Measurements from ENCODE around the gene KLRB1. TPM values are rescaled to one million over a fixed set of nuclear protein-coding genes. Genes with fewer than 3 reads are reported as not detected.

KLRB1 gene
- polyA plus RNA-seq (2011; rRNA removed) (not detected in 2 replicates), polyA plus RNA-seq (2017; fragmentation: RNase III; extraction: RNeasy Plus Mini Kit Qiagen cat#74134 plus additional on column Dnase treatment) (not detected in 3 replicates), polyA minus RNA-seq (2011; rRNA and poly(A)+ RNA removed) (not detected in 2 replicates)
- polyA plus RNA-seq (2012; cell fraction: cytosol; rRNA removed), result not detected in 2 replicates
- polyA plus RNA-seq (2012; cell fraction: nucleus; rRNA removed), result not detected in 2 replicates

GRCh38 chr12:9607716-9608115, at the start of gene KLRB1:
TSS of gene KLRB1 (minus strand) at chr12:9607916. CDS start at chr12:9607839, 77 bp downstream.
- Histone ChIP-seq H3K4me3 (no peak within 1 kb of the TSS), H3K4me2 (no peak within 1 kb of the TSS), H3K9me3 (no peaks in the 10 kb centered on the region), H3K27ac (no peak within 1 kb of the TSS), H3K4me1 (no peaks in the 10 kb centered on the region)
- FAIRE-seq (no peak), ATAC-seq (no peak), DNase-seq (ENCODE audit: low read depth in 1 of 2, low spot score in 1 of 2) (no peak)
- TF ChIP-seq CEBPB (IDR thresholded peaks at IDR 0.05), result no peak
- TF ChIP-seq, protein P1, sequence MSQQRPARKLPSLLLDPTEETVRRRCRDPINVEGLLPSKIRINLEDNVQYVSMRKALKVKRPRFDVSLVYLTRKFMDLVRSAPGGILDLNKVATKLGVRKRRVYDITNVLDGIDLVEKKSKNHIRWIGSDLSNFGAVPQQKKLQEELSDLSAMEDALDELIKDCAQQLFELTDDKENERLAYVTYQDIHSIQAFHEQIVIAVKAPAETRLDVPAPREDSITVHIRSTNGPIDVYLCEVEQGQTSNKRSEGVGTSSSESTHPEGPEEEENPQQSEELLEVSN (IDR thresholded peaks at IDR 0.05; ENCODE audit: borderline replicate concordance, low read depth), result no peak
- TF ChIP-seq RNF2 (IDR thresholded peaks at IDR 0.05; ENCODE audit: borderline replicate concordance, low read depth), result no peak
- no peak for TF ChIP-seq NFE2L2 (conservative IDR thresholded peaks at IDR 0.05; ENCODE audit: low read length)
- TF ChIP-seq NR3C1 (IDR thresholded peaks at IDR 0.05), result no peak
- no peak for TF ChIP-seq CHD4 (IDR thresholded peaks at IDR 0.05; ENCODE audit: borderline replicate concordance)
- no peak for TF ChIP-seq SMC3 (IDR thresholded peaks at IDR 0.05)
- TF ChIP-seq BCL3 (IDR thresholded peaks at IDR 0.05), result no peak
- TF ChIP-seq ZC3H11A (IDR thresholded peaks at IDR 0.05), result no peak
- no peak for TF ChIP-seq MAZ (IDR thresholded peaks at IDR 0.05; ENCODE audit: borderline replicate concordance, low read depth, low read length)
- TF ChIP-seq POLR2A (IDR thresholded peaks at IDR 0.05; ENCODE audit: low read length), result no peak
- TF ChIP-seq, protein P2, sequence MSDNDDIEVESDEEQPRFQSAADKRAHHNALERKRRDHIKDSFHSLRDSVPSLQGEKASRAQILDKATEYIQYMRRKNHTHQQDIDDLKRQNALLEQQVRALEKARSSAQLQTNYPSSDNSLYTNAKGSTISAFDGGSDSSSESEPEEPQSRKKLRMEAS (IDR thresholded peaks at IDR 0.05), result no peak
- TF ChIP-seq, protein P3, sequence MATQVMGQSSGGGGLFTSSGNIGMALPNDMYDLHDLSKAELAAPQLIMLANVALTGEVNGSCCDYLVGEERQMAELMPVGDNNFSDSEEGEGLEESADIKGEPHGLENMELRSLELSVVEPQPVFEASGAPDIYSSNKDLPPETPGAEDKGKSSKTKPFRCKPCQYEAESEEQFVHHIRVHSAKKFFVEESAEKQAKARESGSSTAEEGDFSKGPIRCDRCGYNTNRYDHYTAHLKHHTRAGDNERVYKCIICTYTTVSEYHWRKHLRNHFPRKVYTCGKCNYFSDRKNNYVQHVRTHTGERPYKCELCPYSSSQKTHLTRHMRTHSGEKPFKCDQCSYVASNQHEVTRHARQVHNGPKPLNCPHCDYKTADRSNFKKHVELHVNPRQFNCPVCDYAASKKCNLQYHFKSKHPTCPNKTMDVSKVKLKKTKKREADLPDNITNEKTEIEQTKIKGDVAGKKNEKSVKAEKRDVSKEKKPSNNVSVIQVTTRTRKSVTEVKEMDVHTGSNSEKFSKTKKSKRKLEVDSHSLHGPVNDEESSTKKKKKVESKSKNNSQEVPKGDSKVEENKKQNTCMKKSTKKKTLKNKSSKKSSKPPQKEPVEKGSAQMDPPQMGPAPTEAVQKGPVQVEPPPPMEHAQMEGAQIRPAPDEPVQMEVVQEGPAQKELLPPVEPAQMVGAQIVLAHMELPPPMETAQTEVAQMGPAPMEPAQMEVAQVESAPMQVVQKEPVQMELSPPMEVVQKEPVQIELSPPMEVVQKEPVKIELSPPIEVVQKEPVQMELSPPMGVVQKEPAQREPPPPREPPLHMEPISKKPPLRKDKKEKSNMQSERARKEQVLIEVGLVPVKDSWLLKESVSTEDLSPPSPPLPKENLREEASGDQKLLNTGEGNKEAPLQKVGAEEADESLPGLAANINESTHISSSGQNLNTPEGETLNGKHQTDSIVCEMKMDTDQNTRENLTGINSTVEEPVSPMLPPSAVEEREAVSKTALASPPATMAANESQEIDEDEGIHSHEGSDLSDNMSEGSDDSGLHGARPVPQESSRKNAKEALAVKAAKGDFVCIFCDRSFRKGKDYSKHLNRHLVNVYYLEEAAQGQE (IDR thresholded peaks at IDR 0.05), result no peak
- no peak for TF ChIP-seq RFX5 (IDR thresholded peaks at IDR 0.05)
- no peak for TF ChIP-seq GATA3 (IDR thresholded peaks at IDR 0.05; ENCODE audit: borderline replicate concordance)
- no peak for TF ChIP-seq HOXA7 (CRISPR knock-in tag; IDR thresholded peaks at IDR 0.05)
- TF ChIP-seq CTCF (IDR thresholded peaks at IDR 0.05), result no peak
- TF ChIP-seq ELK1 (IDR thresholded peaks at IDR 0.05; ENCODE audit: low read depth, low read length), result no peak
- no peak for TF ChIP-seq HOXB13 (CRISPR knock-in tag; IDR thresholded peaks at IDR 0.05; ENCODE audit: low read depth)
- WGBS (ENCODE audit: missing lambda C conversion rate), result 52% methylated on average over 2 of the region's 2 CpGs
- ChIA-PET CTCF (no interaction called here), POLR2A (no interaction called here)

Data from A549 (cell line).